ENCODE measurements around the gene ARL5C. TPM values are rescaled to one million over a fixed set of nuclear protein-coding genes. Genes with fewer than 3 reads are reported as not detected.

Gene ARL5C
- total RNA-seq, 1 donor from 2014 or later = not detected

DNA sequence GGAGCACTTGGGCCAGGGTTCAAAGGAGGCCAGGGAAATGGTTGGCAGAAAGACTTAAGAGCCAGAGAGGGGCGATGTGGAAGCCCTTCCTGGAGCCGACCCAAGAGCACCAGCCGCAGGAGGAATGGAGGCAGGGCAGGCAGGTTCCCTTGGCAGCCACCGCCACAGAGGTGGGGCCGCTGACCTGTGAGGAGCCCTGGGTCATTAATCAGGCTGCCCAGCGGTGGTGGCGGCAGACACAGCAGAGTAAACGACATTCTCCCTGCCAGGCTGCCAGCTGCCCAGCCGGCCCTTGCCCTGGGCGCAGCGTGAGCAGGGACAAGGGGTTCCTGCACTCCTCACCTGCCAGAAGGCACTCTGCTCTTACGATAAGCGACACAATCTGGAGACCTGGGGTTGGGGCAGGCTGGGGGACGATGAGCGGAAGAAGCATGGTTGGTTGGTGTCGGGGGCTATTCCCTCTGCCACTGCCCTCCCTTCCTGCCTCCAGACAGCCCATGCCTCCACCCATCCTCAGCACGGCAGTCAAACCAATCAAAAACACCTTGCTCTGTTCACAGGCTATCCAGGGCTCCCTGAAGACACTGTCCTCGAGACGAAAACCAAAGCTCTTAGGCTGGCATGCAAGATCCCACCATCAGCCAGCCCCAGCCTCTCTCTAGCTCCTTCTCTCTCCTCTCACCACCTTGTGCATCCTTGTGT lies 55.4 kb downstream of the ARL5C start:
- DNase-seq (ENCODE audit: extremely low read depth, low read depth, low spot score) = no peak

DNA sequence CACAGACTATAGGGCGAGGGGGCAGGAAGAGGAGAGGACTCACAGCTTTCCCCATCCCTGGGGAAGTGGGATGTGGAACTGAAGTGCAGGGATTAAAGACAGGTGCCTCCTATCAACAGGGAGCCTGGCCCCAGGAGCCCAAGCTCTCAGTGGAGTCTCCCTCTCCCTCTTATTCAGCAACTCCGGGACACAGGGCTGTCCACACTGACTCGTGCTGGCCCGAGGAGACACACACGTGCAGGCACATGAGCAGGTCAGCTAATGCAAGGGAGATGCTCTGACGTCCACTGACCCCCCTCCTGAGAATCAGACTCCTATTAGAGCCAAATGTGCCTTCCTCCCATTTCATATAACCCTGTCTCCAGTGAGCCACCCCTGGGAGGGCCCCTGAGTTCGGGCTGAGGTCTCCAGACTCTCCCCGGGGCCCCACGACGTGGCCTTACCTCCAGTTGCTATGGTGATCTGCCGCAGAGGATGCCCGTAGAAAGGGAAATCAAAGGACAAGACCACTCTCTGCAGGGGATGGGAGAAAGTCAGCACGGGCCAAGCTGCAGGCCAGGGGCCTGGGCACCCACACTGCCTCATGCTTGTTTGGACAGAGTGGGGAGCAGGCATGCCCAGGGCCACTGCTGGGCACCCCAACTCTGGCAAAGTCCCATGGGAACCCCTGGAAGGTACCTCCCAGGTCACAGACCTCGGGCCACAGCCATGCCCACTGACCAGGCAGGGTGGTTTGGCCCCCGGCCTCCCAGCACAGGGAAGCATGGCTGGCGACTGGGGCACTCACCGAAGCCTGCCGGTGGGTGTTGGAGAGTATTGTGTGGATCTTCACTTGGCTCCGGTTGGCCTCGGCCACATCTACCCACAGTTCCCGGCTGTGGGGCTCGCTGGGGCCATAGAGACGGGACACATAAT lies 57.2 kb downstream of the ARL5C start:
- DNase-seq (ENCODE audit: extremely low read depth, low read depth, low spot score) = no peak

GRCh38 chr17:39107973-39108372 lies 58.0 kb downstream of the ARL5C start:
- no peak for DNase-seq (ENCODE audit: extremely low read depth, low read depth, low spot score)

DNA sequence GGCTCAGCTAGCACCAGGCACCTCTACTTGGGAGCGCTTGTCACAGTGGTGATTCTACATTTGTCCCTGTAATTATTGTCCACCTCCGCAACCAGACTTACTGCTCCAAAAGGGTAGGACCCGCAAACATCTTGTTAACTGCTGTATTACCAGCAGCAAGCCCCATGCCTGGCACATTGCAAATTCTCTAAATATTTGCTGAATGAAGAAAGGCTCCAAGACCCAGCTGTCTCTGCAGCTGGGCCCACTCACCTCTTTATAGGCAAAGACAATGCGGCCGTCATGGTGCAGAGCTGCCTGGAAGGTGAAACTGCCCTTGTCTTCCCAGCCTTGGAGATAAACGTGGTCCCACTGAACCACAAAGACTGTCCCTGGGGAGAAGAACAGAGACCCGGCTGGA lies 58.8 kb downstream of the ARL5C start:
- no peak for DNase-seq (ENCODE audit: extremely low read depth, low read depth, low spot score)

Other genes starting within 250 kb of the ARL5C start
- not detected in 2 replicates for gene FBXO47, start 198.8 kb downstream of the ARL5C start, total RNA-seq
- 0.06 TPM in 1 of 2 replicates, not detected in the other for gene PLXDC1, start 14.5 kb downstream of the ARL5C start, total RNA-seq
- gene CACNB1, start 31.5 kb upstream of the ARL5C start, total RNA-seq = 4.4 and 6.6 TPM in 2 replicates
- 1,721 and 2,282 TPM in 2 replicates for gene RPL19, start 34.1 kb upstream of the ARL5C start, total RNA-seq
- not detected in 2 replicates for gene STAC2, start 59.8 kb upstream of the ARL5C start, total RNA-seq
- 11.5 and 14.0 TPM in 2 replicates for gene FBXL20, start 235.5 kb upstream of the ARL5C start, total RNA-seq

Measured in glomerular endothelial cell (primary cell).